SK-MEL-5 (cell line): ENCODE results near the gene THAP4. TPM values are rescaled to one million over a fixed set of nuclear protein-coding genes. Genes with fewer than 3 reads are reported as not detected.

Experiments
- DNase-seq: peaks from one replicate; pipeline ENCODE4 v3.0.0-alpha.2; 2016; ENCODE audit warnings: low read depth, low spot score
- in situ Hi-C: cut with HindIII; loops from 2 replicates; pipeline ENCODE4 v1.10.0; 2016; ENCODE audit warnings: low sequenced_read_pairs, high pct_unique_total_duplicates, low pct_unique_long_range_greater_than_20kb
- total RNA-seq: library from RNA; depleted of rRNA; stranded (reverse); fragments of >200 nt; shearing (Covaris generic); gene quantifications from 2 replicates; pipeline ENCODE4 v1.2.3, GENCODE V29; 2014

THAP4 gene
- total RNA-seq, 1 experiment from 2014 or later = 39.6 TPM

DNA sequence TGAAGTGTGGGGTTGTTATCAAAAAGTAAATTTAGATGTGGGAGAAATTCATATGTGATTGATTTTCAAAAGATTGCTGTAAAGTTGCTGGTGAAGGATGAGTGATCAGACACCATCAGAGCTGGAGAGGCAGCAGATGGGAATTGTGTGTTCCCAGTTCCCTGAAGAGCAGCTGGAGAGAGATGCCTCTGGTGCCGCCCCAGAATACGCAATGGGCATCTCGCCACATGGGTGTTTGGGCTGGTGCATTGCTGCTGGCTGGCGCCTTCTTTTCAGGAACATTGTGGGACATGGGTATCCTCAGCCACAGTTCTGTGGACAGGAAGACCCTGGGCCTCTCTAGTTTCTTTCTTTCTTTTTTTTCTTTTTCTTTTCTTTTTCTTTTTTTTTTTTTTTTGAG lies 12.4 kb upstream of the THAP4 start:
- in situ Hi-C loops = no loop called here
- DNase-seq = no peak

DNA sequence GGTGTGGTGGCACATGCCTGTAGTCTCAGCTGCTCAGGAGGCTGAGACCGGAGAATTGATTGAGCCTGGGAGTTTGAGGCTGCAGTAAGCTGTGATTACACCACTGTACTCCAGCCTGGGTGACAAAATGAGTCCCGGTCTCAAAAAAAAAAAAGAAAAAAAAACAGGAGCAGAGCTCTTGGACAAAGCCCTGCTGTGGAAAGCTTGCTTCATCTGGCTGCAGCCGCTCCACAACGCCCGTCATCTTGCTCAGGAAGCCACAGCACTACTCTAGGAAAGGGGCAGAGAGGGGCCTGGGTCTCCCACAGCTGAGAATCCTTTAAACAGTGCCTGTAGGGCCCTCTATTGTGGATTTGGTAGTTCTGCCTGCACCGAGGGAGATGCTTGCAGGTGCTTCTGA lies 11.5 kb upstream of the THAP4 start:
- in situ Hi-C loops = no loop called here

DNA sequence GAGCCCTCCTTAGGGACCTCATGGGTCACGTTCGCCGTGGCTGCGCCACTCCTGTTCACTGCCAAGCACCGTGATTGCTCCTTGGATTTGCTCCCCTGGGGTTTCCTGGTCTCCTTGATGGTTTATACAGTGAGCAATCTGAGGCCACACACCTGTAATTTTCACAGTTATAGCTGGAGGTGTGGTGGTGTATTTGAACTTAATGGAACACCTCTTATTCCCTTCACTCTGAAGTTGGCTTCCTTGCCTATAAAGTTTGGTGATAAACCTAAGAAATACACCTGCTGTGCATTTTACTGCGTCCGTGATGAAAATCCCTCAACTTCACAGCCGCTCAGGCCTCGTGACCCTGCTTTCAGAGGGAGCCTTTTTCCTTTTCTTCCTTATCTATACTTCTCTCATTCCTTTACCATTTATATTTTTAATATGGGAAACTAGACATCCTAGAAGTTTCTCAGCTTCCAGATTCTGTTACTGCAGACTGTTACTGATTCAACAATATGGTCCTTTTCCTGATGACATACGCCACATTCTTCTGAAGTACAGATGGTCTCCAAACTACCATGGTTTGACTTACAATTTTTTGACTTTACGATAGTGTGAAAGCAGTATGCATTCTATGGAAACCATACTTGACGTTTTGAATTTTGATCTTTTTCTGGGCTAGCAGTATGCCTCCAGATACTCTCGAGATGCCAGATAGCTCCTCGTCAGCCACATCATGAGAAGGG lies 9.1 kb upstream of the THAP4 start:
- in situ Hi-C loops = no loop called here
- no peak for DNase-seq

More for the DNA sequence above, 11.5 kb upstream of the THAP4 start:
- DNase-seq = no peak

DNA sequence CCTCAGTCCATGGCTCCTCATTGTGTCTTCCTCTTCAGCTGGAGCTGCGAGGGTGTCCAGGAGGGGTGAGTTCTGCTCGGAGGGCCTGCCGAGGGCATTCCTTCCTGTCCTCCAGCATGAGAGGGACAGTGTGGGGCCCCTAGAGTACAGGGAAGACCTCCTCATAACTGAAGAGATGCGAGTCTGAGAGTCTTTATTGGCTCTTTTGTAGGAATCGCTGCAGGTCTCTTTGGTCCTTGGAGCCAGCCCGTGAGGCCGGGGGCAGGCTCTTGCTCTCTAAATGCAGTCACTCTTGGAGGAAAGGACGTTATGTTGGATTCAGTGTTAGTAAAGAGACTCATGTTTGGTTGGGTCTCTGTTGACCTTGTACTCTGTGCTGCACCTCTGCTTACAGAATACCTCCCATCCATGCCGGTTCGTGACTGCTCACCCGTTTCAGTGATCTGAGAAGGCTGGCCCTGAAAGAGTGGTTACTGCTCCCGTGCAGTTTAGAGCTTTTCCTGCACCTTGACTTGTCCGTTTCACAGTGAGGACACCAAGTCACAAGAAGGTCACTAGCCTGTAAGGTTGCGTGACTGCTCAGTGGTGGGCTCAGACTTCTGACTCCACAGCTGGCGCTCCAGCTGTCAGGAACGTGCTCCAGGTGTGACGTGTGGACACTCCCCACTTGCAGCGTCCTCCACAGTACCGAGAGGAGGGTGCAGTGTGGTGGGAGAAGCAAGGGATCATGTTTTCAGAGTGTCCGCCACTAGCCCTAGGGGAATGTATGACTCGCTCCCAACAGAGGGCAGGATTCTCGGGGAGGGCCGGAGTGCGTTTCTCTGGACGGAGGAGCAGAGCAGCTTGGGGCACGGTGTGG lies 8.3 kb upstream of the THAP4 start:
- DNase-seq = no peak
- in situ Hi-C loops = no loop called here

DNA sequence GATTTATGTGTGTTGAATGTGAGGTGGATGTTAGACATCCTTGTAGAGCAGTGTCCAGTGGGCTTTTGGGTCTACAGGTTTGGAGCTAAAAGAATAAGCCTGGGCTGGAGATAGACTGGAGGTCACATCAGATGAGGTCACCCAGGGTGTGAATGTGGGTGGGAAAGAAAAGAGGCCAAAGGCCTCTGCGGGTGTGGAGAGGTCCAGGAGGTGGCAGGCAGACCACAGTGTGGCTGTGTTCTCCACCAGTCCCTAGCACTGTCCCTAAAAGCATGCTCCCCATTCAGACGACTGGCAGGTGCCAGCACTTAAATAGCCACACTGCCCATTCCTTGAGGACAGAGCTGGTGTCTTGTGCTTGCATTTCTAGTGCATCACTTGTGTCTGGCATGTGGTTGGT lies 4.7 kb upstream of the THAP4 start:
- no peak for DNase-seq
- in situ Hi-C loops = no loop called here

DNA sequence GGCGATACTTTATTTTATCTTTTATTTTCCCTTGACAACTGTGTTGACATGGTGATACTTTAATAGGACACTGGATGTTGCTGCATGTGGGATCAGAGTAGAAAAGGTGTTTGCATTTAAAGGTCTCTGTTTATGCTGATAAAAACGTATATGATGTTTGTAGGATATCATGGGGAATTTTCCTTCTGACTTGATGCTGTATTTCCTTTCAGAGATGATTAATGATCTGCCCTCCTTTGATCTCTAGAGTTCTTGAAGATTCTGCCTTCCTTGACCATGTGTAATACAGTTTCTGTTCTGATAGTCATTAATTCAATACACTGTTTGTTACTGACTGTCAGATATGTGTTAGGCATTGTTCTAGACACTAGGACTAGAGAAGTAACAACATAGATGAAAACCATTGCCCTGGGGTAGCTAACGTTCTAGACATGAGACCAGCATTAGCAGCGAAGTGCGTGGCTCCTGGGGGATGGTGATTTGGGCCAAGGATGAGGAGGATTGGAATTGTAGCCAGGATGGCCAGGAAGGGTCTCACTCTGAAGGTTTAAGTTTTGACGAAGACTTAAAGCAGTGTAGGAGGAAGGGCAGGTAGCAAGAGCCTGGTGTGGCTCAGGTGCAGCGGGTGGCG lies 3.3 kb upstream of the THAP4 start:
- peak; percentile 5 for DNase-seq
- in situ Hi-C loops = no loop called here

DNA sequence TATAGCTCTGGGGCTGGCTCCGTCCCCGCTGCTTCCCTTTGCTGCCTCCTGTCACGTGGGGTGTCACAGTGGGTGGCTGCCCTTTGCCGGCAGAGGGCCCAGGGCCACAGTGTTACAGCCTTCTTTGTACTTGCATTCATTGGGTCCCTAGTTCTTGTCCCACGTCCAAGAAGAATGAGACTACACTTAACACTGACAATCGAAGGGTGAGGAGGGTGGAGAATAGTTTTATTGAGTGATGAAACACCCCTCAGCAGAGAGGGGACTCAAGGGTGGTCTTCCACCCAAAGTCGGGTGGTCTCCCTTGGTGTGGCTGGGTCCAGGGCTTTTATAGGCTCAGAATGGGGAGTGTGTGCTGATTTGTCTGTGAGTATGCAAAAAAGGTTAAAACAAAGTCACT lies 2.4 kb upstream of the THAP4 start:
- in situ Hi-C loops = no loop called here
- DNase-seq = no peak

DNA sequence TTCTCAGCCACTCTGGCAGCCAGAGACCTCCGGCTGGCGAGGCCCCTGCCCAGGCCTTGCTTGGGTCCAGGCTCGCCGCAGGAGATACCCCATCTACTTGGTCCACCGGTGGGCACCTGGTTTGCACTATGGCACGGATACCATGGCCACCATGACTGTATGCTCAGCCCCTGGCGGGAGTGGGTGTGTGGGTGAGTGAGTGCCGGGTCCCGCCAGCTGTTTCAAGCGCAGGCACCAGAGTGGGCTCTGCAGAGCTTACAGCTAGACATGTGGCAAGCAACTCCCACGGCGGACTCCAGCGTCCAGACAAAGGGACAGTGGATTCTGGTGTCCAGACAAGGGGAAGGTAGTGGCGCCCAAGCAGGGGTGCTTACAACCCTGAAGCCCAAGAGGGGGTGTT lies 2.0 kb upstream of the THAP4 start:
- DNase-seq = no peak
- in situ Hi-C loops = no loop called here

DNA sequence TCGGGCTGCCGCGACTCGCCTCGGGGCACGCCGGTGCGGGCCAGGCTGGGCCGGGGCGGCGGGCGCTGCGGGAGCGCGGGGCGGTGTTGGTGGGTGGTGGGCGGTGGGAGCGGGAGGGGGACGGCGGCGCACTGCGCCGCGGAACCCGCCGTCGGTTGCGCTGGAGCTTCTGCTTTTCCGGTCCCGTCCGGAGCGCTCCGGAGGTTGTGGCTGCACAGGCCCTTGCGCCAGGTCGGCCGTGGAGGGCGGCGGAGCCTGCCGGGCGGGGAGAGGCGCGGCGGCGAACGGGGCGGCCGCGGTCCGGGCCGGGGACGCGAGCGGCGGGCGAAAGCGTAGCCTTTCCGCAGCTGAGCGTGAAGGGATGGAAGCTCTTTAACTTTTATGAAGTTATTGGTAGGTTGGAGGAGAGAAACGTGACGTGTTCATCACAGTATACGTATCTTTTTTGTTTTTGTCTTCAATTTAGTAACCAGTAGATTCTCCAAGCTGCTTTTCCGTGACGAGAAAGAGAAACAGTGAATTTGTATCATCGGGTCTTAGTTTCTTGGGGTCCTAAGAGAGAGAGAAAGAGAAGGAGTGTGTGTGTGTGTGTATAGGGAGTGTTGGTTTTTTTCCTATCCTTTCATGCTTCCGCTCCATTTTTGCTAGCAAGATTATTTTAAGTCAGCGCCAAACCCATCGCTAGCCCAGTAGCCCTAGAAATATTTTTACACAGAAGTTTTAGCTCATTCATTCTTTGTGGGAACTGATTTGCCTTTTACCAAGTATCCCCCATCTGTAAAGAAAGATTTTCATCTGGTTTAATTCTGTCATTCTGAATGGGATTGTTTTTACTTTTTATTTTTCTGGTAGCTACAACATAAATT lies 1.1 kb upstream of the THAP4 start:
- DNase-seq = no peak
- in situ Hi-C loops = no loop called here

DNA sequence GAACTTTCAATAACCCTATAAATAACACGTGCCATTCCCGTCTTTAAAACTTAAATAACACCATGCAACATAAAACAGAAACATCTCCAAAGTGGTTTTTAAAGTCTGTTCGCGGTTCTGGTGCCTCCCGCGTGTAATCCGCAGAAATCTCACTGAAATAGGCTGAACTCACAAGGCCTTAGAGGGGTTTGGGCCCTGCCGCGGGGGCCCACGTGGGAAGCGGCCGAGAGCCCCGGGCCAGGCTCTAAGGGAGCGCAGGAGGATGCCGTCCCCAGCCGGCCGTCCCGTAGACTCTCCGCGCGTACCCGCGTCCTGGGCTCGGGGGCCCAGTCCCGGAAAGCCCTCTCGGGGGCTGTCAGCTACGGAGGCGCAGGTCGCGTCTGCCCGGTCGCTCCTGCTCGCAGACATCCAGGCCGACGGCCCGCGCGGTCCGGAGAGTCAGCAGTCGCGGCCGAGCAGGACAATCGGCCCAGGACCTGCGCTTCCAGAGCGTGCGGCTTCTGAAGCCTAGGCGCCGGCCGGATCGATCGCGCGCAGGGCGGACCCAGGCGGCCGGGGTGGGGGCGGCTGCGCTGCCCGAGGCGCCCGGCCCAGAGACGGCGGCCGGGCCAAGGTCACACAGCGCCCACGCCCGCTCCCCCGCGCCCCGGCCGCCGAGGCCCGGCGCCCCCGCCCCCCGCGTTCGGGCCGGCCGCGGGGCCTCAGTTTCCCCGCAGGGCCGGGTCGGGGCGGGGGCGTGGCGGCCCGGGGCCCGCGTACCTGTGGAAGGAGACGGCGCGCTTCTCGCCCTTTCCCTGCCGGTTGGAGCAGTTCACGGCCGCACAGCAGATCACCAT lies 558 bp downstream of the THAP4 start:
- in situ Hi-C loops = no loop called here
- peak; percentile 4 for DNase-seq

DNA sequence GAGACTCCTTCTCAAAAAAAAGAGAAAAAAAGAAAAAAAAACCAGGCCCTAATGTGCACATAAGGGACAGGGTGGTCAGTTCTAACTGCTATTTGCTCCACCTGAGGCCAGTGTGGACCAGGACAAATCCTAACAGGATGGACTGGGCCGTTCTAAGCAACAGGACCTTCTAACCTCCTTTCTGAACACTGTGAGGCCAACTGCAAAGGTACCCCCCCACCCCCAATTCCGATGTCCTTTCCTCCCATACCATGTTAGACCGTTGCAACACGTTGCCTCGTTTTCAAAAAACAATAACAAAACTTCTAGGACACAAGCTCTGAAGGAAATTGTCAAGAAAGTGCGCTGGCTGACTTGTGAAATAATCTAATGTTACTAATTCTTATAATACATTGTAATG lies 1.2 kb downstream of the THAP4 start:
- in situ Hi-C loops = no loop called here
- DNase-seq = no peak

DNA sequence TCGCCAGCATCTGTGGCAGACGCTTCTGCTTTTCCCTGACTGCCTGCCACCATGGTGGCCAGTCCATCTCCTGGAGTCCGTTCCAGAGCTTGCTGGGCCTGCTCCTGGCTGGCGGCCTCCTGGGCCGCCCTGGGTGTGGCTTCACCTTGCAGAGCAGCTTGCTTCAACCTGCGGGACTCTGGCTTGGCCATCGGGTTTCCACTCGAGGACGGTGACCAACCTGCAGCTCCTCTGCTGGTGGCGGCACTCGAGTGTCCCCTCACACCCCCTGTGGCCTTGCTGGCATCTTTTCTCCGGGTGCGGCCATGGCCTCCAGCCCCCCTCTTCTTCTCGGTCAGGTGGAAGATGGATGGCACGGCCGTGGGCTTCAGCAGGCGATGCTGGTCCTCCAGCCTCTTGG lies 3.4 kb downstream of the THAP4 start:
- in situ Hi-C loops = no loop called here
- no peak for DNase-seq

DNA sequence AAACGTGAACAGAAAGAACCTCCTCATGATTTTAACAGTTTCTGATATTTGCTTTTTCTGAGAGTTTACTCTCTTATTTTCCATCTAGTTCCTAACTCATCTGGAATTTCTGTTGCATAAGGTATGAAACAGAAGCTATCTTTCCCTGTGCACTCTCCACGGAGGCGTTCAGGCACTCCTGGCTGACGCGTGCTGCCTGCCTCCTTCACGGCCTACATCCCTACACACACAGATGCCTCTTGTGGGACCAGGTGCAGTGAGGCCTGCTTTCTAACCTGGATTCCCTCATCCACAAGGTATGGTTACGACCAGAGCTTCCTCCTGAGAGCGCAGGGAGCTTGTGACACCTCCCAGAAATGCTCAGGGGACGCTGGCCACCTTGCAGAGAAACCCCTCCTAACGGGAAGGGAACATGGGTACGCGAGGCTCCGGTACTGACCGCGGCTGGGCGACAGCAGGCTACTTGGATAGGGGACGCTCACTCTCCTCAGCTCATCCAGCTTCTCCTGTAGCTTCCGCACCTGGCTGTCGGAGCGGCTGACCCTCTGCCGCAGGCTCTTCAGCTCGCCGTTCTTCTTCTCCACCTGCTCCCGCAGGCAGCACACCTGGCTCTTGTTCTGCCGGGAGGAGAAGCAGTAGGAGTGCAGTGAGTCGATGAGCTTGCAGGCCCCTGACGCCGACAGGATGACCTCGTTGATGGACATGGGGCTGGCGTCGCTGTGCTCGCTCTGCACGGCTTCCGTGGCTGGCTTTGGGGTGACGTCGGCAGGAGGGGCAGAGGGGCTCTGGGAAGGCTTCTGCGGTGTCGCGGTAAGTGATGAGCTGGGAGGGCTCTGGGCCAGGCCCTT lies 4.3 kb downstream of the THAP4 start:
- in situ Hi-C loops = no loop called here
- DNase-seq = no peak

DNA sequence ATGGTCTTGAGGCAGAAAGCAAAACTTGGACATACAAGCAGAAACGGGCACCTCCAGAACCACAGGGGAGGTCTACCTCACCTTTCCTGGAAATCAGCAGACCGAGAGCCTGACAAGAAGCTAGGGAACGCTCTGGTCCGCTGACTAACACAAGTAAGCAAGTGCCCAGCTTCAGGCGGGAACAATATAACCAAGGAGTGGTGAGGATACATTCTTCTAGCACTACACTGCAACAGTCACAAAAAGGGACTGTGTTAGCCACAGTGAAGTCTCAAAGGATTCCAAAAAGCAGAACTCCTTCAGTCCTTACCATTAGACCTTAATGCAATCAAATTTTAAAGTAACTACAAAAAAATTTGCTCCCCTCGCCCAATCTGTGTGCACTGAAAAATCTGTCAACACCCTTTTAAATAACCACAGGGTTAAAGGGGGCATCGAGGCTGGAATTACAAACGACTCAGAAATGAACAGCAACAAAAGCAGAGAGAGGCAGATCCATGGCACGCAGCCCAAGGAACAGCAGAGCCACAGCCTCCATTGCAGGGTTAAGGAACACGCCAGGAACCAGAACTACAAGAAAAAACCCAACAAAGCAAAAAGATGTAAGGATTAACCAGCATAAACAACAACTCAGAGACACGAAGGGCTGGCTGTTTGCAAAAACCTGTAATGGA lies 7.1 kb downstream of the THAP4 start:
- in situ Hi-C loops = no loop called here
- no peak for DNase-seq

DNA sequence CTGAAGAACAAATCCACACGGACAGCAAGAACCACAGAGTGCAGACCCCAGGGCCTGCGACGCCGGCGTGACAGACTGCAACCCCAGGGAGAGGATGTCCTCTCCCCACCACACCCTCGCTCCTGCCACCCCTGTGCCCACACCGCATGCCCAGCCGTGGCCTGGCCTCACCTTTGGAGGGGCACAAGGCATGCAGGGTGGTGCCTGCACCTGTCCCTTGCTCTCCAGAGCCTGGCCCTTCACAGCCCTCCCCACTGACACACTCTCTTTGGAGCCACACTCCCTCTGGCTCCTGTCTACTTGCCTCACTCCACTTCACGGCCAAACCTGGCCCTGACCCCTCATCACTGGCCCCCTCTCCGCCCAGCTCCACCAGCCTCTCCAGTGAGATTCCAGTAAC lies 9.3 kb downstream of the THAP4 start:
- in situ Hi-C loops = no loop called here

DNA sequence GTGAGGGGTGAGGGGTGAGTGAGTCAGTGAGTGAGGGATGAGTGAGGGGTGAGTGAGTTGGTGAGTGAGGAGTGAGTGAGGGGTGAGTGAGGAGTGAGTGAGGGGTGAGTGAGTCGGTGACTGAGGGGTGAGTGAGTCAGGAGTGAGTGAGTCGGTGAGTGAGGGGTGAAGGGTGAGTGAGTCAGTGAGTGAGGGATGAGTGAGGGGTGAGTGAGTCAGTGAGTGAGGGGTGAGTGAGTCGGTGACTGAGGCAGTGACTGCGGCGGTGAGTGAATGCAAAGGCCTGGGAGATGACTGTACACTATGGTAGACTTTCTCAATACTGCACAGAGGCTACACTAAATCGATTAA lies 16.6 kb downstream of the THAP4 start:
- no peak for DNase-seq
- in situ Hi-C loops = no loop called here

More for the DNA sequence above, 9.3 kb downstream of the THAP4 start:
- no peak for DNase-seq
